GM23338 (cell line): Measurements from ENCODE around the gene HTR1E.

Source experiments
- EZH2 ChIP-seq: fragments of 200-600 bp; sonication (generic); IDR thresholded peaks from one replicate; pipeline ENCODE4 v1.8.0; 2017; ENCODE audit warnings: antibody characterized with exemption, mild to moderate bottlenecking, low read depth; ENCODE audit not compliant: unreplicated experiment
- POLR2AphosphoS5 ChIP-seq: IDR thresholded peaks from 2 replicates; pipeline ENCODE4 v1.6.1; 2016; ENCODE audit warnings: antibody characterized with exemption, low read depth
- TF ChIP-seq, protein P1 (sequence below), 2 experiments: fragments of 200-600 bp in 1 of 2; sonication (generic) in 1 of 2; conservative IDR thresholded peaks; 2 replicates each; pipeline versions ENCODE4 v1.5.1 to v1.6.1; 2016 to 2017; ENCODE audit warnings: antibody characterized with exemption in 2 of 2, low read depth in 2 of 2, mild to moderate bottlenecking in 2 of 2, moderate library complexity in 1 of 2

DNA sequence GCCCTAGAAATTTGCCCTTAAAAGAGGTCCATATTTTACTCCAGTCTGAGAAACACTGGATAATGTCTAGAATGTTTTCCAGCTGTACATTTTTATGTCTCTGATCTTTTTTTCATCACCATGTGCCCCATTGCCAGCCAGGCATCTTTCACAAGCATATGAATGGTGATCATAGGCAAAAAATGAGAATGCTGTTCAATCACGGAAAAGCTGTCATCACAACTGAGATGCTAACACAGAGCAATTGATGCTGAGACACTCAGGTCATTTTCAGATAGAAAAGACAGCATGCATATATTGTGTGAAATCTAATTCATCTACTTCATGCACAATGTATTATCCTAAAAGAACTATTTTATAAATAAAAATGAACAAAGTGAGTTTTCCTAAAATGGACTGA, 116.0 kb downstream of the HTR1E start:
- TF ChIP-seq, protein P1, sequence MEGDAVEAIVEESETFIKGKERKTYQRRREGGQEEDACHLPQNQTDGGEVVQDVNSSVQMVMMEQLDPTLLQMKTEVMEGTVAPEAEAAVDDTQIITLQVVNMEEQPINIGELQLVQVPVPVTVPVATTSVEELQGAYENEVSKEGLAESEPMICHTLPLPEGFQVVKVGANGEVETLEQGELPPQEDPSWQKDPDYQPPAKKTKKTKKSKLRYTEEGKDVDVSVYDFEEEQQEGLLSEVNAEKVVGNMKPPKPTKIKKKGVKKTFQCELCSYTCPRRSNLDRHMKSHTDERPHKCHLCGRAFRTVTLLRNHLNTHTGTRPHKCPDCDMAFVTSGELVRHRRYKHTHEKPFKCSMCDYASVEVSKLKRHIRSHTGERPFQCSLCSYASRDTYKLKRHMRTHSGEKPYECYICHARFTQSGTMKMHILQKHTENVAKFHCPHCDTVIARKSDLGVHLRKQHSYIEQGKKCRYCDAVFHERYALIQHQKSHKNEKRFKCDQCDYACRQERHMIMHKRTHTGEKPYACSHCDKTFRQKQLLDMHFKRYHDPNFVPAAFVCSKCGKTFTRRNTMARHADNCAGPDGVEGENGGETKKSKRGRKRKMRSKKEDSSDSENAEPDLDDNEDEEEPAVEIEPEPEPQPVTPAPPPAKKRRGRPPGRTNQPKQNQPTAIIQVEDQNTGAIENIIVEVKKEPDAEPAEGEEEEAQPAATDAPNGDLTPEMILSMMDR (conservative IDR thresholded peaks at IDR 0.05; ENCODE audit: low read depth in 2 of 2): no peak
- TF ChIP-seq POLR2AphosphoS5: no peak
- TF ChIP-seq EZH2: no peak
